Sigmoid colon (tissue), 7 donors: ENCODE results near the gene CAMK2N2. TPM values are rescaled to one million over a fixed set of nuclear protein-coding genes. Genes with fewer than 3 reads are reported as not detected.

Source experiments
- DNase-seq: peaks from one replicate; pipeline ENCODE4 v3.0.0-alpha.2; 2019
- H3K27ac ChIP-seq, 4 donors: fragments of 200-600 bp; sonication (generic); one replicate each; pipeline ENCODE4 v1.5.1; 2016 to 2019; ENCODE audit warnings: mild to moderate bottlenecking in 1 of 4
- H3K27me3 ChIP-seq, 3 donors: fragments of 200-600 bp; sonication (generic); one replicate each; pipeline ENCODE4 v1.5.1; 2019; ENCODE audit warnings: mild to moderate bottlenecking in 1 of 3
- H3K36me3 ChIP-seq, 4 donors: fragments of 200-600 bp; sonication (generic); one replicate each; pipeline ENCODE4 v1.5.1; 2016 to 2019
- H3K4me1 ChIP-seq, 4 donors: fragments of 200-600 bp; sonication (generic); one replicate each; pipeline ENCODE4 v1.5.1; 2017 to 2019
- H3K4me3 ChIP-seq, 4 donors: fragments of 200-600 bp; sonication (generic); one replicate each; pipeline ENCODE4 v1.5.1; 2017 to 2019; ENCODE audit warnings: mild to moderate bottlenecking in 2 of 4, moderate library complexity in 1 of 4
- H3K9me3 ChIP-seq, 4 donors: fragments of 200-600 bp in 3 of 4; sonication (generic) in 3 of 4; one replicate each; pipeline versions ENCODE4 v1.5.1 to v1.6.1; 2013 to 2019
- EP300 ChIP-seq, 4 donors: sonication (generic); formaldehyde crosslinking; IDR thresholded peaks; one replicate each; pipeline ENCODE4 v1.6.1; 2017; ENCODE audit warnings: antibody characterized with exemption in 4 of 4
- POLR2A ChIP-seq, 2 donors: fragments of 450-650 bp; IDR thresholded peaks; one replicate each; pipeline ENCODE4 v1.6.1; 2016; ENCODE audit warnings: antibody characterized with exemption in 2 of 2, mild to moderate bottlenecking in 2 of 2, moderate library complexity in 2 of 2
- POLR2AphosphoS5 ChIP-seq, 4 donors: sonication (generic); formaldehyde crosslinking; IDR thresholded peaks; one replicate each; pipeline ENCODE4 v1.6.1; 2017; ENCODE audit warnings: antibody characterized with exemption in 4 of 4
- WGBS, 2 donors: extraction: QIAGEN DNeasy Blood & Tissue Kit; methylation state at CpG; one replicate each; pipeline ENCODE4 v1.1.7; 2013; 5-methylcytosine and 5-hydroxymethylcytosine counted together
- intact Hi-C: fragments of 100-400 bp; cut with DNase I; formaldehyde crosslinking; loops from one replicate; pipeline ENCODE4 v1.15.1; 2023
- polyA plus RNA-seq, 3 donors: library from polyadenylated mRNA; stranded (reverse); fragments of 200-250 nt; gene quantifications; one replicate each; pipeline ENCODE4 v1.2.3, GENCODE V29; 2013
- total RNA-seq, 4 donors: library from RNA; depleted of rRNA; stranded (reverse); fragments of >200 nt; gene quantifications; one replicate each; pipeline ENCODE4 v1.1.0, GENCODE V29; 2016
- TF ChIP-seq, protein P1 (sequence below), 4 experiments: fragments of 450-650 bp in 3 of 4; fragments of 200-600 bp in 1 of 4; IDR thresholded peaks; one replicate each; pipeline ENCODE4 v1.5.1; 2016 to 2019; ENCODE audit warnings: antibody characterized with exemption in 4 of 4, mild to moderate bottlenecking in 3 of 4, moderate library complexity in 2 of 4
- donor health status: healthy with polysubstance abuse.
- donor health status: Bipolar disorder and iron deficiency.
- donor health status: healthy.

The CAMK2N2 gene
- total and polyA plus RNA-seq, 7 donors, result 0.28 to 0.71 TPM; not detected in 5

DNA sequence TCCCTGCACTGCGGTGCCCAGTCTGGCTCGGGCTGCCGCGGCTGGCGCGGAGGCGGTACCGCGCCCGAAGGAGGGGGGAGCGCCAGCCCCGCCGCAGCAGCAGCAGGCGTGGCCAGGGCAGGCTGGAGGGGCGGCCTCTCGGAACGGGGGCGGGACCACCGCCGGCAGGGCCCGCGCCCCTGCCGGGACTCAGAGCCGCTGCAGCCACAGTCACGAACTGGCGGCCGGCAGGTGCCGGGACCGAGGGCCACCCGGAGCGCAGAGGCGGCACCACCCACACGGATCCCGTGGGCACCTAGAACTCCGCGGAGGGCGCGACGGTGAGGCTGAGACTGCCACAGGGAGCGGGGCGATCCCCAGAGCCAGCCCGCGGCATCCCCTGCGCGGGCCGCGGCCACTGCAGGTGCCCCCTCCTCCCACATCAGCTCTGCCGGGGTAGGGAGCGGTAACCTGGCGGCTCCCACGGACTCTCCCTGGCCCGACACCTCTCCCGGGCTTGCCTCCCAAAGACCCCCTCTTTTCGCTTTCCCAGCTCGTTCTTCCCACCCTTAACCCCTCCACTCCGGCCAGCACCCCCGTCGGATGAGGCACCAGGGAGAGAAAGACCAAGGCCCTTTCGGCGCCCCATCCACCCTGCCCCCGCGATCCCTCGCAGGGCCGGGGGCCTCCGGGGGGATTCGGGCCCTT lies 31.8 kb downstream of the CAMK2N2 start, which contains the start of gene VWA5B2:
Gene VWA5B2, plus strand, starts transcription at position 192 of the 687 bp plus-strand sequence. CDS start 944 bp downstream, outside the sequence.
- TF ChIP-seq POLR2AphosphoS5 (IDR thresholded peaks at IDR 0.05) (no peak), EP300 (IDR thresholded peaks at IDR 0.05) (no peak), POLR2A (IDR thresholded peaks at IDR 0.05) (no peak)
- TF ChIP-seq, protein P1, sequence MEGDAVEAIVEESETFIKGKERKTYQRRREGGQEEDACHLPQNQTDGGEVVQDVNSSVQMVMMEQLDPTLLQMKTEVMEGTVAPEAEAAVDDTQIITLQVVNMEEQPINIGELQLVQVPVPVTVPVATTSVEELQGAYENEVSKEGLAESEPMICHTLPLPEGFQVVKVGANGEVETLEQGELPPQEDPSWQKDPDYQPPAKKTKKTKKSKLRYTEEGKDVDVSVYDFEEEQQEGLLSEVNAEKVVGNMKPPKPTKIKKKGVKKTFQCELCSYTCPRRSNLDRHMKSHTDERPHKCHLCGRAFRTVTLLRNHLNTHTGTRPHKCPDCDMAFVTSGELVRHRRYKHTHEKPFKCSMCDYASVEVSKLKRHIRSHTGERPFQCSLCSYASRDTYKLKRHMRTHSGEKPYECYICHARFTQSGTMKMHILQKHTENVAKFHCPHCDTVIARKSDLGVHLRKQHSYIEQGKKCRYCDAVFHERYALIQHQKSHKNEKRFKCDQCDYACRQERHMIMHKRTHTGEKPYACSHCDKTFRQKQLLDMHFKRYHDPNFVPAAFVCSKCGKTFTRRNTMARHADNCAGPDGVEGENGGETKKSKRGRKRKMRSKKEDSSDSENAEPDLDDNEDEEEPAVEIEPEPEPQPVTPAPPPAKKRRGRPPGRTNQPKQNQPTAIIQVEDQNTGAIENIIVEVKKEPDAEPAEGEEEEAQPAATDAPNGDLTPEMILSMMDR (IDR thresholded peaks at IDR 0.05), result peak in 1 of 4 experiments; percentile 9
- intact Hi-C loops, result no loop called here
- Histone ChIP-seq H3K9me3 (no peaks in the 10 kb centered on the region), H3K36me3 (no peaks in the 10 kb centered on the region), H3K27me3 (peaks cover 33 to 88% (median 57%) of the 10 kb centered on the region in 3 donors), H3K4me3 (peak within 1 kb of the TSS; percentile 17 to 53 (median 44)), H3K27ac (no peak within 1 kb of the TSS), H3K4me1 (peaks cover 0 to 25% (median 24%) of the 10 kb centered on the region in 4 donors)
- 1% methylated on average over 66 of the region's 66 CpGs for WGBS, 2 donors
- DNase-seq, result no peak

DNA sequence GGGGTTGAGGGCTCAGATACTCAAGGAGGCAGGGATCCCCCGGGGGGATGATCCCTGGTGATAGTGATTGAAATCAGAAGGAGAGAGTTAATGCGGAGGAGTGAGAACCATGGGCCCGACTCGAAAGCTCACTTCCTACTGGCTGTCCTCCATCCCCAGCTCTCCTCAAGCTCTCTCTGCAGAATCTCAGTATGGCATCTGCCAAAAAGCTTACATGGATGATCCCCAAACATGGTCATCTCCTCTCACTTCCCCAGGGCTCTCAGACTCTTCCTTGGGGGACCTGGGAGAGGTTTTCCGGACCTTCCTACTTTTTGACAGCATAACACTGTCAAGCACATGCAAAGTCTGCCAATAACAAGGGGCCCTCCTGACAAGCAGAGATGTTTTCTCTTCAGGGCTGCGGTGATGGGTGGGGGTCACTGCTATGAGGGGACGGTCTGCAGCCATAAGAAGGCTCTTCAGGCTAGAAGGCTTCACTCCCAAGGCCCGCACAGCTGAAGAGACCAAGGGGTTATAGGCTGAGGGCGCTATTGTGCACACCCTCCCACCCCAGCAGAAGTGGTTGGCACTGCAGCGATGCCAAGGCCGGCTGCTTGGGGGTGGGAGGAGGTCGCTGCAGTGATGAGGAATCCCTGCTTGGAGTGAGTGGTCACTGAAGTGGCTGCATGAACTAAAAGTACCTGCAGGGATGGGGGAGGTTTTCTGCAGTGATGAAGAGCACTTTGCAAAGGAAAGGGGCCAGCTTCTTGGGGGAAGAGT lies 32.8 kb downstream of the CAMK2N2 start:
- DNase-seq, result no peak
- Histone ChIP-seq H3K4me3 (peak overlapping the region in 3 of 4 donors; percentile 36 to 53 (median 52)), H3K9me3 (no peaks in the 10 kb centered on the region), H3K36me3 (no peaks in the 10 kb centered on the region), H3K4me1 (peaks cover 0 to 25% (median 24%) of the 10 kb centered on the region in 4 donors), H3K27me3 (peaks cover 33 to 86% (median 57%) of the 10 kb centered on the region in 3 donors), H3K27ac (no peak overlapping the region)
- WGBS, 2 donors, result 38% methylated on average over 12 of the region's 12 CpGs
- TF ChIP-seq, protein P1 (IDR thresholded peaks at IDR 0.05), result no peak
- intact Hi-C loops, result no loop called here

DNA sequence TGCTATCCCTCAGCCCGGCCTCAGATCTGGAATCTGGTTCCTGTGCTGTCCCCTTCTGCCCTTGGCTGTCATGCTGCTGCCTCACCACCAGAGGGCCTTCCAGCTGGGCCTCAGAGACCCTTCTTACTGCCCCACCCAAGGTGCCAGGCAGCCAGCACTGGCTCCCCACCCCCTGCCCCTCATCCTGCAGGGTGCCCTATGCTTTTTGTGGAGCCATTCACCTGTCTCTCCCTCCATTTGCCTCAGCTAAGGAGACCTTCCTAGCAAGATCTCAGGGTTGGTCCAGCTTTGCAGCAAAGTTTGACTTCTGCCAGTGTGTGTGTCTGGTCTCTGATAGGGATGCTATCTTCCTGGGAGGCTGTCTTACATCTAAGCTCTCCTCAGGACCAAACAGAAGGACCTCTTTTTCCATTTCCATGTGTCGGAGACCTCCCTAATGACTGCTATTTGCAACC lies 33.8 kb downstream of the CAMK2N2 start:
- 45 to 53% methylated on average over 2 of the region's 2 CpGs for WGBS, 2 donors
- peaks cover 33 to 75% (median 57%) of the 10 kb centered on the region in 3 donors for H3K27me3 ChIP-seq
- no peaks in the 10 kb centered on the region for H3K36me3 ChIP-seq
- peaks cover 0 to 25% (median 24%) of the 10 kb centered on the region in 4 donors for H3K4me1 ChIP-seq
- no peak overlapping the region for H3K4me3 ChIP-seq
- no peak overlapping the region for H3K27ac ChIP-seq
- no peaks in the 10 kb centered on the region for H3K9me3 ChIP-seq
- intact Hi-C loops, result no loop called here
- no peak for DNase-seq
- TF ChIP-seq POLR2A (IDR thresholded peaks at IDR 0.05), result no peak
- TF ChIP-seq, protein P1 (IDR thresholded peaks at IDR 0.05), result peak; percentile 6 to 61 (median 50)

DNA sequence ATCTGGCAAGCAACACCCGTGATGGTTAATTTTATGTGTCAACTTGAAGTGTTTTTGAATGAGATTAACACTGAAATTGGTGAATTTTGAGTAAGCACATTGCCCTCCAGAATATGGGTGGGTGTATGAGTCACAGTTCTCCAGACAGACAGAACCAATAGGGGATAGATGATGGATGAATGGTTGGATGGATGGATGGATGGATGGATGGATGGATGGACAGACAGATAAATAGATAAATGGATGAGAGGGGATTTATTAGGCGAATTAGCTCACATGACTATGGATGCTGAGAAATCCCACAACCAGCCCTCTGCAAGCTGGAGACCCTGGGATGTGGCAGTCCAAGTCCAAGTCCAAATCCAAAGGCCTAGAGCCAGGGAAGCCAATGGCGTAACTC lies 37.4 kb downstream of the CAMK2N2 start:
- Histone ChIP-seq H3K4me1 (peaks cover 0 to 5% (median 3%) of the 10 kb centered on the region in 4 donors), H3K36me3 (no peaks in the 10 kb centered on the region), H3K27ac (no peak overlapping the region), H3K9me3 (no peaks in the 10 kb centered on the region), H3K27me3 (peaks cover 5 to 56% (median 31%) of the 10 kb centered on the region in 3 donors), H3K4me3 (no peak overlapping the region)
- WGBS, 2 donors, result 77 to 86% methylated on average over 3 of the region's 3 CpGs
- TF ChIP-seq EP300 (IDR thresholded peaks at IDR 0.05) (no peak), POLR2A (IDR thresholded peaks at IDR 0.05) (no peak), POLR2AphosphoS5 (IDR thresholded peaks at IDR 0.05) (no peak)
- TF ChIP-seq, protein P1 (IDR thresholded peaks at IDR 0.05), result no peak
- no peak for DNase-seq
- intact Hi-C loops, result no loop called here
